ENCODE data around the gene MAFF.

Gene MAFF

DNA sequence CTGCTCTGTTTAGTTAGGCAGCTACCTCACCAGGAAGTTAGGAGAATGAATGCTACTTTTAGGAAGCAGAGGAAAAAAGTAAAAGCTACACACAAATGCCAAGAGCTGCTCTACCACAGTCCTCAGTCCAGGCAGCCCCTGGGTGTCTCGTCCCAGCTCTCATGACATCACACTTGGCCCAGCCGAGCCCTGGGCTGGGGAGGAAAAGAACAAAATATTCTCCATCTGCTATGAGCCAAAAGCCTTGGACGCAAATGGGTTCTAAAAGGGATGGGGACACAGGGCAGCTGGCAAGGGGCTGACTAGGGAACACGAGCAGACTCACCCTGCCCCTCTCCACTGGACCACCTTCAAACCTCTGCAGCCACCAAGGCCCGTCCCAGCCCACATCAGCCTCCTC lies 44.9 kb downstream of the MAFF start:
- no peak for DNase-seq
- TF ChIP-seq, protein P1, sequence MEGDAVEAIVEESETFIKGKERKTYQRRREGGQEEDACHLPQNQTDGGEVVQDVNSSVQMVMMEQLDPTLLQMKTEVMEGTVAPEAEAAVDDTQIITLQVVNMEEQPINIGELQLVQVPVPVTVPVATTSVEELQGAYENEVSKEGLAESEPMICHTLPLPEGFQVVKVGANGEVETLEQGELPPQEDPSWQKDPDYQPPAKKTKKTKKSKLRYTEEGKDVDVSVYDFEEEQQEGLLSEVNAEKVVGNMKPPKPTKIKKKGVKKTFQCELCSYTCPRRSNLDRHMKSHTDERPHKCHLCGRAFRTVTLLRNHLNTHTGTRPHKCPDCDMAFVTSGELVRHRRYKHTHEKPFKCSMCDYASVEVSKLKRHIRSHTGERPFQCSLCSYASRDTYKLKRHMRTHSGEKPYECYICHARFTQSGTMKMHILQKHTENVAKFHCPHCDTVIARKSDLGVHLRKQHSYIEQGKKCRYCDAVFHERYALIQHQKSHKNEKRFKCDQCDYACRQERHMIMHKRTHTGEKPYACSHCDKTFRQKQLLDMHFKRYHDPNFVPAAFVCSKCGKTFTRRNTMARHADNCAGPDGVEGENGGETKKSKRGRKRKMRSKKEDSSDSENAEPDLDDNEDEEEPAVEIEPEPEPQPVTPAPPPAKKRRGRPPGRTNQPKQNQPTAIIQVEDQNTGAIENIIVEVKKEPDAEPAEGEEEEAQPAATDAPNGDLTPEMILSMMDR (IDR thresholded peaks at IDR 0.05; ENCODE audit: low read depth, low read length): no peak
- H3K36me3 ChIP-seq: peaks cover 26% of the 10 kb centered on the region
- H3K4me3 ChIP-seq (ENCODE audit: low read depth, low read length): no peak overlapping the region
- H3K9me3 ChIP-seq (ENCODE audit: severe bottlenecking): peaks cover 4% of the 10 kb centered on the region
- no peaks in the 10 kb centered on the region for H3K27me3 ChIP-seq (ENCODE audit: insufficient read depth, low read depth, severe bottlenecking)
- H3K27ac ChIP-seq: no peak overlapping the region

- Histone ChIP-seq H3K27ac (no peak overlapping the region), H3K27me3 (ENCODE audit: insufficient read depth, low read depth, severe bottlenecking) (no peaks in the 10 kb centered on the region), H3K36me3 (peaks cover 23% of the 10 kb centered on the region; the same call in 1 of the 2 replicates), H3K9me3 (ENCODE audit: severe bottlenecking) (peaks cover 4% of the 10 kb centered on the region), H3K4me3 (ENCODE audit: low read depth, low read length) (no peak overlapping the region)
- TF ChIP-seq, protein P1 (IDR thresholded peaks at IDR 0.05; ENCODE audit: low read depth, low read length): no peak
- DNase-seq: no peak
These were observed 45.9 kb downstream of the MAFF start for GRCh38 chr22:38247713-38248112.

- DNase-seq: no peak
- TF ChIP-seq, protein P1 (IDR thresholded peaks at IDR 0.05; ENCODE audit: low read depth, low read length): no peak
- no peak overlapping the region for H3K4me3 ChIP-seq (ENCODE audit: low read depth, low read length)
- H3K9me3 ChIP-seq (ENCODE audit: severe bottlenecking): peaks cover 4% of the 10 kb centered on the region
- no peaks in the 10 kb centered on the region for H3K27me3 ChIP-seq (ENCODE audit: insufficient read depth, low read depth, severe bottlenecking)
- H3K36me3 ChIP-seq: peaks cover 23% of the 10 kb centered on the region; the same call in 1 of the 2 replicates
- H3K27ac ChIP-seq: no peak overlapping the region
These were observed 46.5 kb downstream of the MAFF start for GRCh38 chr22:38248280-38248679.

GRCh38 chr22:38249301-38249700 lies 47.5 kb downstream of the MAFF start:
- Histone ChIP-seq H3K36me3 (peaks cover 19% of the 10 kb centered on the region; the same call in 1 of the 2 replicates), H3K9me3 (ENCODE audit: severe bottlenecking) (peaks cover 4% of the 10 kb centered on the region), H3K27ac (no peak overlapping the region), H3K27me3 (ENCODE audit: insufficient read depth, low read depth, severe bottlenecking) (no peaks in the 10 kb centered on the region), H3K4me3 (ENCODE audit: low read depth, low read length) (no peak overlapping the region)
- TF ChIP-seq, protein P1 (IDR thresholded peaks at IDR 0.05; ENCODE audit: low read depth, low read length): no peak
- no peak for DNase-seq

GRCh38 chr22:38249803-38250642 lies 48.2 kb downstream of the MAFF start:
- H3K4me3 ChIP-seq (ENCODE audit: low read depth, low read length): no peak overlapping the region
- peaks cover 4% of the 10 kb centered on the region for H3K9me3 ChIP-seq (ENCODE audit: severe bottlenecking)
- H3K36me3 ChIP-seq: peaks cover 14% of the 10 kb centered on the region; the same call in 1 of the 2 replicates
- no peaks in the 10 kb centered on the region for H3K27me3 ChIP-seq (ENCODE audit: insufficient read depth, low read depth, severe bottlenecking)
- TF ChIP-seq, protein P1 (IDR thresholded peaks at IDR 0.05; ENCODE audit: low read depth, low read length): no peak
- no peak overlapping the region for H3K27ac ChIP-seq
- no peak for DNase-seq
